HG03342 (cell line): Measurements from ENCODE around the gene SDF2.

ENCODE experiments used
- ATAC-seq: cut with Tn5 transposase; IDR thresholded peaks from one replicate; pipeline ENCODE4 v1.9.1; 2021; ENCODE audit warnings: mild to moderate bottlenecking, moderate library complexity; ENCODE audit not compliant: unreplicated experiment

SDF2 gene, protein sequence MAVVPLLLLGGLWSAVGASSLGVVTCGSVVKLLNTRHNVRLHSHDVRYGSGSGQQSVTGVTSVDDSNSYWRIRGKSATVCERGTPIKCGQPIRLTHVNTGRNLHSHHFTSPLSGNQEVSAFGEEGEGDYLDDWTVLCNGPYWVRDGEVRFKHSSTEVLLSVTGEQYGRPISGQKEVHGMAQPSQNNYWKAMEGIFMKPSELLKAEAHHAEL

DNA sequence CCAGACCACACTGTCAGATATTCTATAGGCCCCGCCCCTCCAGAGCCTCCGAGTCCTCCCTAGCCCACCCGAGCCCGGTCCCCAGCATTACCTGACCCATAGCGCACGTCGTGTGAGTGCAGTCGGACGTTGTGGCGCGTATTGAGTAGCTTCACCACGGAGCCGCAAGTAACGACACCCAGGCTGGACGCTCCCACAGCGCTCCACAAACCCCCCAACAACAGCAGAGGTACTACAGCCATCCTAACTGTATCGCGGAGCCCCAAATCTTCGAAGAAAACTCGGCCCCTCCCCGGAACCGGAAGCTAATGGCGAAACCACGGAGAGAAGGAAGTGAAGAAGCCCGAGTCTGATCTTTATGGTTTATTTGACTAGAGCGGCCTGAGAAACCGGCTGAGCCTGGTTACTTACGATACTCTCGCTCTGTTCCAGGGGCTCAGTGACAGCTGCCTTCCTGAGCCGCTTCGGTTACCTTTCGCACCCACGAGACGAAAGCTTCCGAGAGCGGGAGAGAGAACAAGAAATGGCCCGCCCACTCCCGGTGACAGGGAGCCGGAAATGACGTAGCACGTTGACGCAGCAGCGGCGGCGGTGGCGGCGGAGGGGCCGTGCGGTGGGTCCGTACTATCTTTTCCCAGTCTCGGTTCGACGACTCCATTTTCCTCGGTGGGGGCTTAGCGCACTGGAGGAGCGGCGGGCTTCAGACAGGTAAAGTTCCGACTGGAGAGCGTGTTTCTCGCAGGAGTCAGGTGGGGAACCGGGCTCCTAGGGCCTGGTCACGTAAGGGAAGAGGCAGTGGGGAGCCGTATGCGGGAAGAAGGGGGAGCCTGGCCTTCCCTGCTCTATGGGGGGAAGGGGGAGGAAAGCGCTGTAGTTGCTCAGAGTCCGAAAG, at the start of gene SDF2, which contains the start of gene SUPT6H:
Gene SDF2, minus strand, starts transcription at position 272 of the 892 bp plus-strand sequence. Its CDS starts 30 bp downstream, at position 242.
Gene SUPT6H, plus strand, starts transcription at position 571 of the 892 bp plus-strand sequence. CDS start 11,197 bp downstream, outside the sequence.
- peak; percentile 77 for ATAC-seq

DNA sequence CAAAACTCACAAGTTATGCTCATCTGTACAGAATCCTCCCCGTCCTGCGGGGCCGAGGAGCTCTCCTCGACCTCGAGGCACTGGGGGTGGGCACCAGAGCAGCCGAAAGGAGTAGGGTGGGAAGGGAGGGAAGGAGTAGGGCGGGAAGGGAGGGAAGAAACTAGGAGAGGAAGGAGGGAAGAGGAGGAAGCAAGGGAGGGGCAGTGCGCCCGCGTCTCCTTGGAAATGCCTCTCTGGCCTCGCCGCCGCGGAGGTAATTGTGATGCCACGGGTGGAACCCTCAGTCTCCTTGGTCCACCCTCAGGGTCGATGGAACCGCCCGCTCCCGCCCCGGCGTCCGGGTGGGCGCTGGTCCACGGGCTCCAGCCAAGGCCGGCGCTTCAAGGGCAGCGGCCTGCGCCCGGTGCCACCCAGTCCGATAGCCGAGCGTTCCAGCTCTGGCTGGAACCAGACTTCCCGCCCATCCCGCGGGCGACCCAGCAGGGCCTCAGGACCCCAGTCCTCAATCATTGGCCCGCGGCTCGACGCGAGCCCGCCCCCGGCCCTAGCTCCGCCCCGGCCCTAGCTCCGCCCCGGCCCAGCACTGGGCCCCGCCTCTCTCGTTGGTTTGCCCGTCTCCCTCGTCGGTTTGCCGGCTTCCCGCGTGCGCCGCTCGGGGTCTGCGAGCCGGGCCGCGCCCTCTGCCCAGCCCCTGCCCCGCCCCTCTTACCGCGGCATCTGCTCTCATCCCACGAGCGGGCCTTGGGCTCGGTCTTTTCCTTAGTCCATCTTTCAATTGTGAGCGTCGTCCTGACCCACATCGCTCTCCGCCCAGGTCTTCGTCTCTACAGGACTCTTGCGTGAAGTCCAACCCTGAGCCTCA, 49.4 kb upstream of the SDF2 start:
- ATAC-seq = peak; percentile 69

DNA sequence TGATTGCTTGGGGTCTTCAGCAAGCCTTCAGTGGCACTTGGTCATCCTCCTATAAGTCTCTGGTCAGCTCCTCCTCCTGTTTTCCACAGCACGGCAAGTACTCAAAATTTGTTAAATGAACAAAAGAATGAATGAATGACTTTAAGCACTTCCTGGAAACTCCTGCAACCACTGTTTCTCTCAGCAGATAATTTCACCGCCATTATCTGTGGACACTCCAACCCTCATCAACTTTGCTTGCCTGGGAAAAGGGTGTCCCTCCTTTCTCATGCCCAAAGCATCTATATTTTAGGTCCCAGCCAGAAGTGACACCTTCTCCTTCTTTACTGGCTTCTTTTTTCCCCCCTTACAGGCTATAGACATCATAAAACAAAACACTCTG, 45.6 kb upstream of the SDF2 start:
- ATAC-seq = no peak

DNA sequence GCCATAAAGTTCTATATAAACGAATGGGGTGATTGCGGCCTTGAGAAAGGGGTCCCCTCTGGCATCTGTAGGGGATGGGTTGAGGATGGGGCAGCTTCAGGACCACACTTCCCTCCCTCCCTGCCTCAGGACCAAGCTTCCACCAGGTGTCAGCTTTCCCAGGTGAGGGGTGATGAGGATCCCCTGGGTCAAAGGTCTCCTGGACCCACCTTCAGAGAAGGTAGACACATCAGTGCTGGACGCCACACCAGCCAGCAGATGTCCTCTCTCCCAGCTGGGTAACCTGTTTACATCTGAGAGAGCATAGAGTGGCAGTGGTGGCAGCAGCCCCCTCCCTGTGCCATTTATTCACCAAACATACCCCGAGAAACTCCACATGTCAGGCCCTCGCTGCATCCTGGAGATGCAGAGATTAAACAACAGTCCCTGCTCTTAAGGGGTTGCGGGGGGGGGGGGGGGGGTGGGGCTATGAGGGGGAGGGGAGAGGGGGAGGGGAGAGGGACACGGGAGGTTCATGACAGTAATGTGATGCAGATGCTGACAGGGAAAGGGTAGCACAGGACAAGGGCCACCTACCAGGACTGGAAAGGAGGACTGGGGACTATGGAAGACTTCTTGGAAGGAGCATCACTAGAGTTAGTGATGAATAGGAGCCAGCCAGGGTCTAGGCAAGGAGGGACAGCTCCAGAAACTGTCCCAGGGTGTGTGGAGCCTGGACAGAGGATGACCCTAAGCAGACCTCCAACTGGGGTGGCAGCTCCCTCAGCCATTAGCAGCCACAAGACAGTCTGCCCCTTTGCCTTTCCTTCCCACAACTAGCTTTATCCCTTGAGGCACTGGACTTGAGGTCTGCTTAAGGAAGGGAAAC, 45.0 kb upstream of the SDF2 start:
- ATAC-seq = no peak

DNA sequence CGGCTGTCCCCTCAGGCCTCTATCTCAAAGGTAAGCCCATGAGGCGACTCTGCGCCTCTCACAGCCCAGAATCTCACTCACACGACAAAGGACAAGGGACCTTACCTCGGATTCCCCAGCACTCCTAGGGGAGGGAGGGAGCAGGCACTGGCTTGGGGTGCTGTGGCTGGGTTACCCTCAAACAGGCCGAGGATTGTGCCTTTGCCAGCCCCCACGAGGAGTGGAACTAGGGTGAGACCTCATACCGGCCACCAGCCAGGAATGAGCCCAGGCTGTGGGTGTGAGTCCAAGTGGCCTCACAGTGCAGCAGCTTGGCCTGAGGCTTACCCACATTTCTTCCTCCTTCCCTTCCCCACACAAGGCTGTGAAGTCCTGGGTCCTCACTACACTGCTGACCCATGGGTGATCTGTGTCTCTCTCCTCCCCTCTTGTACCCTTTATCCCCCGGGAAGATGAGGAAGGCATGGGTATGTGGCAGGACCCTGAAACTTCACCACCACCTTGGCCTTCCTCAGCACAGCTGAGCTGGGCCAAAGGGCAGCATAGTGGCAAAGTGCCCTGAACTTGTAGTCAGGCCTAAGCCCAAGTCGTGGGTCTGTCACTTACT, 44.1 kb upstream of the SDF2 start:
- no peak for ATAC-seq

DNA sequence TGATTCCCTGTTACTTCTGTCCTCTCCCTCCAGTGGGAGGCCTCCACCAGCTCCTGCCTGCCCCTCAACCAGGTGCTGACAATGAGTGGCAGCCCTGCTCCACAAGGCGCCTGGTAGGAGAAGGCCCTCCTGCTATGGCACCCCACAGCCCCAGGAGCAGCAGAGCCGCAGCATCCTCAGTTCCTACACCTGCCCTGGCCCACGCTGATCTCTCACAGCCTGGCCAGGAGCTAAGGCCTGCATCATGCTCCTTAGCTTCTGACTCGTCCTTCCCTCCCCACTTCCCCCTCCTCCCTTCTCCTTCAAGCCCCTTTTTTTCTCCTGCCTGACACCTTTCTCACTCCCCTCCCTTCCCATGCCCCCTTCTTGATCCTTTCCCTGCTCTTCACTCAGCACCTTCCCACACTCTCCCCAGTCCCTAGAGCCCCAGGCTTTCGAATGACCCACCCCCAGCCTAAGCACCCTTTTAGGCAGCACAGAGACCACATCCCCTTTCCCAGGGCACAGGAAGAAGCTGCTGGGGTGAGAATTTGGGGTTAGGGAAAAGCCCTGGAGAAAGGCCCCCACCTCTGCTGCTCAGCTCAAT, 43.5 kb upstream of the SDF2 start:
- no peak for ATAC-seq

DNA sequence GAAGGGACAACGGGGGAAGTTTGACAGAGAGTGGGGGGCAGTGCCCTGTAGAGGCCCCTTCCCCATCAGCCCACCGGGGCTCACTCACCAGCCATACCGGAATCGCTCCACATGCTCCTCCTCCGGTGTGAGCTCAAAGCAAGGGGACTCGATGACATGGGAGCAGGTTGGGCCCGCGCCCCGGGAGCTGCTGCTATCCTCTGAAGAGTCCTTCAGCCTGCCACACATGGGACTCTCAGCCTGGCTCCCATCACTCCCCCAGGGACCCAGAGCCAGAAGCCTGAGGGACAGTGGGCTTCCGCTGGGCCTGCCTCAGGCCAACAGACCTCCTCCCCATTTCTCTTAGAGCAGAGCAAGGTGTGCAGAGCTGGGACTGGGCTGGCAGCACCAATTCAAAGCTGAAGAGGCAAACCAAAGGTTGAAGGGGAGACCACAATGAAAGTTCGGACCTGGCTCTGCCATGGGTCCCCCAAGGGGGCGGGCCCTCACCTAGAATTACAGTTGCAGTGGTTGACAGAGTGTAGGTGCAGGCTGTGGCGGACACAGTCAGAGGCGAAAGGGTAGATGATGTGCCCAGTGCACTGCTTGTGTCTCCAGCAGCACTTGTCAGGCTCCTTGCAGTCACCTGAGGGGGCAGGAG, 42.6 kb upstream of the SDF2 start:
- ATAC-seq = no peak

DNA sequence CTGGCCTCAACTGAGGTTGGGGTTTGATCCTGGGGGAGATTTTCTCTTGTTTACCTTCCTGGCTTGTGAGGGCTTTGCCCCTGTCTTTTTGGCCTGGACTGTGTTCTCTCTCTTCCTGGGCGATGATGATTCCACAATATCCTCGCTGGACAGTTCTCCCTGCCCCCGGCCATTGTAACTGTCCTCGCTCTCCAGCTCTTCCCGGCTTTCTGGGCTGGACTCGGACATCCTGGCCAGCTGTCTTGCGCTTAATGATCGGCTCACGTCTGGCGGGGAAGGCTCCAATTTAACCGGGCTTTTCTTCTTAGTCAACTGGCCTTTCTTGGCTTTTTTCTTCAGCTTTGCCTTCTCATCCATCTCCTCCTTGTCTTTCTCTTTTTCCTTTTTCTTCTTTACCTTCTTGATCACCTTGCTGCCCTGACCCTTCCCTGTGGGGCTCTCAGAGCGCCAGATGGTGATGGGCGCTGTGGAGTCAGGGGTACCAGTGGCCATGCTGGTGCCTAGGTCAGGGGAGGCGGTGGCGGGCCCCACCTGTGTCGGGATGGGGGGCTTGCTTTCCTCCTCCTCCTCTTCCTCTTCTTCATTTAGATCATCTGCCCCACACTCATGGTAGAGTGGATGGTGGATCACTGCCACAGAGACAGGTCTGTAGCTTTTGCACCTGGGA, 42.0 kb upstream of the SDF2 start:
- ATAC-seq = no peak

DNA sequence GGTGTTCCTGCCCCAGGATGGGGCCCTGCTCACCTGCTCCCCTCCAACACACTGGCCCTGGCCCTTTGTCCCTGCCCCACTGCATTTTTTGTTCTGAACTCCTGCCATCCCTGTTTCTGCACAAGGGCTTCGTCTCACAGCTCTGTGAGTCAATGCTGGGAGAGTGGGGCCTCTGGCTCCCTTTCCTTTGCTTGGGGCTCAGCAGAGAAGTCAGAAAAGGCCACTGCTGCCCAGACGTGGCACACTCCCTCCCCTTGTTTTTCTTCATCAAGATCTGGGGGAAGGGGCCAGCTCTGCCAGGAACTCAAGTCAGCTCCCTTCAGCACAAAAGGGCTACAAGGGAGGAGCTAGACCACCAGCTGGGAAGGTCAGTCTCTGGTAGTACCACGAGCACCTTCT, 41.0 kb upstream of the SDF2 start:
- ATAC-seq = no peak

DNA sequence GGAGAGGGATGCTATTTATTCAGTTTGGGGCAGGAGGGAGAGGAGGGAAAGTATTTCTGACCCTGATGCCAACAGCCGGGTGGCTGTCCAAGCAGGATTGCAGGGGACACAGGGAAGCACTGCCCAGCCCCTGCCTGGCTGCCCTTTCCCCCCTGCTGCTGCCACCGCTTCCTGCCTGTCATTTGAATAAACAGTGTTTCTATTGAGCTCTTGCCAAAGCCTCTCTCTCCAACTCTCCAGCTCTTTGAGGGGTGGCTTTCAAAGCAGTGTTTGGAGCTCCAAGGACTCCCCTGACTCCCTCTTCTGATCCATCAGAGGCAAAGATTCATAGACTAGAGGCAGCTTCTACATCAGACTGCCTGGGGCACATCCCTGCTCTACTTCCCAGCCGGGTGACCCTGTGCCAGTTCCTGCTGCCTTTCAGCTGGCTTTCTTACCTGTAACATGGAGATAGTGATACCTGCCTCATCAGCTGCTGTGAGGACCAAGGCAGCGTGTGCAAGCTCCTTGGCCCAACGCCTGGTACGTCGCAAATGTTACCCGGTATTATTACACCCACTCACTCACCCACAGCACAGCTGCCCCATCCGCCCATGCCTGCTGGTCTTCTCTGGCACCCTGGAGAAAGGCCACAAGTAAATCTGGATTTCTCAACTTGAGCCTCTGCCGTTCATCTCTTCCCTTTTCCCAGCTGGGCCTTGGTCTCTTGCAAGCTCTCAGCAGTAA, 40.5 kb upstream of the SDF2 start:
- no peak for ATAC-seq

DNA sequence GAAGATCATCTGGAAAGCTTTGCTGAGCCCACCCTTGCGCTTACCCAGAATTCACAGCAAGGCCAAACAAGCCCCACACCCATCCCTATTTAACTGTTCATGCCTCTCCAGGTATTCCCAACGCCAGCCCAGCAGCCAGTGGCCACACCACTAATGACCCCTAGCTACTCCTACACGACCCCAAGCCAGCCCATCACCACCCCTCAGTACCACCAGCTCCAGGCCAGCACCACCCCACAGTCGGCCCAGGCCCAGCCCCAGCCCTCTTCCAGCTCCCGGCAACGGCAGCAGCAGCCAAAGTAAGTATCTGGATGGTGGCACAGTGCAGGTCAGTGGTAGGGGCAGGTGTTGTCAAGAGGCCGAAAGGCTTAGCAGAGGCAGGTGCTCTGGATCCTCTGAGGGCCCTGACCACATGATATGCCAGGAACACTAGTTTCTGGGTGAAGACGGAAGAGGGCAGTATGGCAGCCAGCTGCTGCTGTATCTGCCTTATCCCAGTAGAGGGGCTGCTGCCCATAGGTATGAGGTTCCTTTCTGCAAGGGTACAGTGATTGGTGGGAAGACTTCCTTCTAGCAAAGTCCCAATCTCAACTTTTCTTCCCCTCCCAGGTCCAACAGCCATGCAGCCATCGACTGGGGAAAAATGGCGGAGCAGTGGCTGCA, 39.3 kb upstream of the SDF2 start:
- ATAC-seq = no peak

DNA sequence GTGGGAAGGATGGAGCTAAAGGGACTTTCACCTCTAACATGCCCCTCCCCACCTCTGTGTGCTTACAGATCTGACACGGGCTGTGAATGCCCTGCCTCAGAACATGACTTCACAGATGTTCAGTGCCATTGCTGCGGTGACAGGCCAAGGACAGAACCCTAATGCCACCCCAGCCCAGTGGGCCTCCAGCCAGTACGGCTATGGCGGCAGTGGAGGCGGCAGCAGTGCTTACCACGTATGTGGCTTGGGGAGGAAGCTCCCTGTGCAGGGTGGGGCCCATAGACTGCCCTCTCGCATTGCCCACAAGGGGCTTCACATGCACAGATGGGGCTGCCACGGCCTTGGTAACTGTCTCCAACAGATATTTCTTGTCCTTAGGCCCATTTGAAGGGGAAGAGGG, 38.6 kb upstream of the SDF2 start:
- ATAC-seq = no peak

DNA sequence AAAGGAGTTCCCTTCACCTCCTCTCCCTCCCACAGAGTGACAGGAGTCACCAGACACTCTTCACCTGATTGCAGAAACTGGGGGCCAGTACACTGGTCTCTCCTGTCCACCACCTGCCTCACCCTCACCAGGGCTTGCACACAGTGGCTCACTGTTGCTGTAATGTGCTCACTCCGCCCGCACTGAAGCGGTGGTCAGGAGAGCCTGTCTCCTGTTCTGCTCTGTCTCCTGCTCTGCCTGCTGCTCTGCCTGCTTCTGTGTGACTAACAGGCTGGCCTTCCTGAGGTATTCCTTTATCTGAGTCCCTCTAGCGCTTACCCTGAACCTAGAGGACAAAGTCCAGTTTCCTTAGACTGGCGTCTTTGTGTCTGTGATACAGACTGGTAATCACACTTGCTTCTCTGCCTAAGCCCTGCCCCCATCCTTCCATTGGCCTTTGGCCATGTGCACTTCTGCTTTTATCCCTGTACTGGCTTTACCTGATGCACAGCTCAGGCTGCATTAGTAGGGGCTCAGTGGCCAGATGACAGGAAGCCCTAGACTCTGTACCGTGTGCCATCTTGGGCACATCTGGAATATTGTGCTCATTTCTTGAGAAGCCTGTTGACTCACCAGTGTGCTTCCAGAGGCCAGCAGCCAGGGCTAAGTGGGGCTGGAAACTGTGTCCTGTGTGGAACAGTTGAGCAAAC, 36.7 kb upstream of the SDF2 start:
- ATAC-seq = no peak

DNA sequence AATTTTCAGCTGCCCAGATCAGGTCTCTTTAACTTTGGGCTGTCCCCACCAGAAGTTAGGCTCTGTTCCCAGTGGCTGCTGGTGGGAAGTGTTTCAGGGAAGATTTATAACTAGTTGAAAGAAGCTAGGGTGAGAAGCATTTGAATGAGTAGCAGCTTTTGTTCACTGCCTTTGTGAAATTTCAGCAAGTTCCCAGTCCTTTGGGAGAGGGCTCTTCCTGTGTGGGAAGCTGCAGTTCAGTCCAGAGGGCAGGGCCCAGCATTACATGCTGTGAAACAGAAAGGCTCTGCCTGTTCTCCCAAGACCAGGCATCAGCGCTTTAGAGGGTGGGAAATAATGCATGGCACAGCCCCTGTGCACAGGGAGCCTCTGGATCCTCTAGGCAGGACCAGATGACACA, 32.2 kb upstream of the SDF2 start:
- ATAC-seq = no peak

DNA sequence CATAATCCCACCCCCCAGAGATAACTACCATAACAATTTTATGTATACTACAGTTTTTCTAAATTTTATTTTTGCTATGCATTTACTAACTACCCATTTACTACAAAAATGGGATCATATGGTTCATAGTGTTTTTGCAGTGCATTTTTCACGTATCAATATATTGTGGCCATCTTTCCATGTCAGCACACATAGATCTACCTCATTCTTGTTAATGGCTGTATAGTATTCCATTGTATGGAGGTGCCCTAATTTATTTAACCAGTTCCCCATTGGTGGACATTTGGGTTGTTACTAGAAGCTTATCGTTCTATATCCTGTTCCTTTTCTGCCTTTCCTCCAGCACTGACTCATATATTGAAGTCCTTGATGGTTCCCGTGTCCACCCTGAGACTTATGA, 27.3 kb upstream of the SDF2 start:
- no peak for ATAC-seq

DNA sequence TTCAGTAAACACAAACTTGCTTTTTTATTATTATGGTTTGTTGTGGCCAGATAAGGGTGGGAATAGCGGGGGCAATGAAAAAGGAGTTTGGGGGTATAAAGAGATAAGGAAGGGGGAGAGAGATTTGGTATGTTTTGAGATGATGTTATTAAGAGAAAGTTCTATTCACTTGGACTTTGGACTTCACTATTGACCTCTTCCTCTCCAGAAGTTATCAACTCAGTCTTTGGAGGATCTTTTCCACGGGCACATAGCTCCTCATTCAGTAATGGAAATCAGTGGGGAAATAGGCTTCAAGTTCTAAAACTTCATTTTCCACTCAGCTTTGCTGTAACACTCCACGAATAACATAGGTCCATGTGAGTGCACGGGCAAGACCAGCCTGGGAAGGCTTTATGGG, 26.8 kb upstream of the SDF2 start:
- no peak for ATAC-seq

DNA sequence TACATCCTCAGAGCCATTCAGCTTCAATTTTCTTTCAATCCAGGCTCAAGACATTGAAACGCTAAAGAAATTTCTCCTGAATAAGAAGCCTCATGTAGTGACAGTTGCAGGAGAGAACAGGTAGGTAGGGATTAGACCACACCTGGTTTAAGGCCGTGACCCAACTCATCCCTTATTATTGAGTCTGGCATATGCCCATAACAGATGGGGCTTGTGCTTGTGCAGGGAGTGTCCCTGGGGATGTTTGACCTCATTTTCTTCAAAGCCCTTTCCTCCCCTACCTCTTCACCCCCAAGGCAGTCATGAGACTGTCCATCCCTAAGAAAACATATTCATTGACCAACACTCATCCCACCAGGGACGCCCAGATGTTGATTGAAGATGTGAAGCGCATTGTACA, 24.6 kb upstream of the SDF2 start:
- no peak for ATAC-seq
